Stimulated activated naive CD4-positive, alpha-beta T cell treated with Interleukin-2 at 50 U/mL for 16 hours (primary cell): ENCODE results near the gene CKS2.

ENCODE experiments used
- DNase-seq: peaks from one replicate; lab custom pipeline; 2025; lab: John Stamatoyannopoulos, UW

Gene CKS2

DNA sequence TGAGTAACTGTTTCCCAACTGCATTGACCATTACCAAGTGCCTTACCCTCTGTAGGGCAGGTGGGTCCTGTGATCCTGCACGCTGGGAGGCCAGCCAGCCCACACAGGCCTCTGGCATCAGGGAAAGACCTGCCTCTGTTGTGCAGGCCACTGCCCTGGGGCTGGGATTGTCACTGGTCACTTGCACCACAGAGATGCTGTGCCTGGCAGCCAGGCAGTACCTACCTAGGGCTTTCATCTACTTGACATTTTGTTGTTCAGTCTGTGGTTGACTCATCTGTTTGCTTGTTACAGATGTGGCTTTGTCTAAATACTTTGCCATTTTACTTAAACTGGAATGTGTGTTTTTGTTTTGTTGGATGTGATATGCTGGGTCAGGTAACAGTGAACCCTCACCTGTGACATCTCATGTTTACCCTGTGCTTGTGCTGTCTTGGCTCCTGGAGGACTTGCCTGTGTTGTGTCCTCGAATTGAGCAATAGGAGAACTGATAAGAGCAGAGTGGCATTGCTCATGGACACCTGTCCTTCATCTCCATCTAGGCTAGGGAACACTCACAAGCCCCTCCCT lies 40.1 kb downstream of the CKS2 start:
- no peak for DNase-seq

DNA sequence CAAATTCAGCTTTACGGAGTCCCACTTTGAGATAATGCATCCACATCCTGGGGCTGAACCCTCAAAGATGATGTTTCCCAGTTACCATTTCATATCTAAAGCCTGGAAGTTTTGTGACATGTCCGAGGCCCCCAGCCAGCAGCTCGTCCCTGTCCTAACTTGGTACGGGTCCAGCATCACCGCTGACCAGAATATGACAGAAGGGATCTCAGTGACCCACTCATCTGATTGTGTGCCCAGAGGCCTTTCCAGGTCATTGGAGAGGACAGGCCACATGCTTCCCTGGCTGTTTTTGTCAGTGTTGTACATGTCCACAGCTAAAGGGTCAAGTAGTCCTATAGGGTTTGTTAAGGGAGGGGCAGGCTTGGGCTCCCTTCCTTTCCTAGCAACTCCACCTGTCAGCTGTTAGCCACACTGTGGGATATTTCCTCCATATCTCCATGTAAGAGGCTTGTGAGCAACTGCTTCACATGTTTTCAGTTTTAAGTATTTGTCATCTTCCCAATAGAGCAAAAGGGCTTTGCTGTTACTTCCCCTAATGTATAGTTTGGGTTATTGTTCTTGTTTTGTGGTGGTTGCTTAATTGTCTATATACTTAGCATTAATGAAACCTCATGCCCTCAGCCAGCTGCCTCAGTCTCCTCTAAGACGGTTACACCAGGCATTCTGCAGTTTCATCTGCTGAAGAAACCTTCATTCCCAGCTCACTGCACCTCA lies 40.7 kb downstream of the CKS2 start:
- no peak for DNase-seq

DNA sequence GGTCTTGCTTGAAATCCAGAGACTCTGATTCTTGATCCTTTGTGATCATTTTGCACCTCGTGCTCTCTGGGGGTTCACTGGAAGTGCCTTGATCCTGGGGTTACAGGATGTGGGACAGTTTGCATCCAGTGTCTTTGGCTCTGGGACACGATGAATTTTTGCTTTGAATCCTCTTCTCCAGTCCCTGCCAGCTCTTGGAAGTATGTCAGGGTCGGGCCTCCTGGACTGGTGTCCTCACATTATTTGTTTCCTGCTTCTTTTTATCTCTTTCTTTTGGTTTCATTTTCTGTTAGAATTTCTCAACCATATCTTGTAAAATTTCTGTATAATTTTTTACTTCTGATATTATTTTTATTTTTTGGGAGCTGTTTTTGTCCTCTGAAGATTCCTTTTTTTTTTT lies 41.5 kb downstream of the CKS2 start:
- DNase-seq: no peak

DNA sequence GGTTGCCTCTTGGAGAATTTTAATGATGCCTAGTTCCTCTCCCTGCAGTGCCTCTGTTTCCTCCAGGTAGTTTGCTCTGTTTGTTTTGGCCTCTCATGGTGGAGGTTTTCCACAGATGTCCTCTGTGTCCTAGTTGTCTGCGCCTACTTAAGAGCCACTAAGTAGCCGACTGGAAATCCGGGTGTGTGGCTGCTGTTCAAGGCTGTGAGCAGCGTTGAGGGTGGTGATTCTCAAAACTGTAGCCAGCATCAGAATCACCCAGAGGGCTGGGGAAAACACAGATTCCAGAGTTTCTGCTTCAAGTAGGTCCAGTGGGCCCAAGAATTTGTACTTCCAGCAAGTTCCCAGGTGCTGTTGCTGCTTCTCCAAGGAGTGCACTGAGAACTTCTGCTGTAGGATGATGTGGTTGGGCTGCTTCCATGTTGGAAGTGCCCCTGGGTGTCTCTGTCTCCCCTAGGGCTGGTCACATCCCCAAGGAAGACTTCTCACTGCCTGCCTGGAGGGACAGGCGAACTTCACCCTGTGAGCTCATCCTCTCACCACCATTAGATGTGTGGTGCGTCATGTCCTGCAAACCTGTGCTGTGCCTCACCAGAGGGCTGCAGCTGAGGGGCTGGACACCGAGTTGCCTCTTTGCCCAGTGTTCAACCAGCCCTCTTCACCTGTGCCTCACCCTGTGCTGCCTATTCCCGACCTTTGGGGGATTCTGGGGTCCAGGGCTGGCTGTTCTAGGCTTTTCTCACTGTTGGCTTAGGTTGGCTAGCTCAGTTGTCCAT lies 42.1 kb downstream of the CKS2 start:
- no peak for DNase-seq

DNA sequence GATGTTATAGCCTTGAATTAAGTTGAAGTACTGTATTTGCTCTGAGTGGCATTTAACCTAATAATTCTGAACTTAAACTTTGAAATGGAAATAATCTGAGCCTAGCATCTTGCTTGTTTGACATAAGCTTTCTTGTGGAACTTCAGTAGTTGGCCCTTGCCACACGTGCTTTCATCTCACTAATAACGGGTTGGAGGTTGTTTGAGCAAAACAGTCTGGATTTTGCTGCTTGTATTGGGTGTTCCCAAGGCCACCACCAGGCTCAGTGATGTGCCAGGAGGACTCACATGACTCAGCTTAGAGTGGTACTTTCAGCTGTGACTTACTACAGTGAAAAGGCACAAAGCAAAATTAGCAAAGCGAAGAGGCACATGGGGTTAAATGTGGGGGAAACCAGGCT lies 43.0 kb downstream of the CKS2 start:
- DNase-seq: no peak

DNA sequence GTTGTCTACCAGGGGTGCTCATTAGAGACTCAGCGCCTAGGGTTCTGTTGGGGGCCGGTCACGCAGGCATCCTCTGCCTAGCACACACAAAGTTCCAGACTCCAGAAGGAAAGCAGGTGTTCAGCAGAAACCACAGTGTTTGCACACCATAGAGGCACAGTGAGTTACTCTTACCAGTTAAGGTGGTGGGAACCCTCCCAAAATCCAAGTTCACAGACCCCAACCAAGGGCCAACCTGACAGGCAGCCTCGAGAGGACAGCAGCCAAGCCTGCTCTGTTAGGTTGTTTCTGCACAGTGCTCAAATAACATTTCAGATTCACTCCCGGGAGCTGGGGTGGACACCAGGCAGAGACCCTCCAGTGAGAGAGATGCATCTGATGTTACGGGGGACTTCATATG lies 43.5 kb downstream of the CKS2 start:
- no peak for DNase-seq

DNA sequence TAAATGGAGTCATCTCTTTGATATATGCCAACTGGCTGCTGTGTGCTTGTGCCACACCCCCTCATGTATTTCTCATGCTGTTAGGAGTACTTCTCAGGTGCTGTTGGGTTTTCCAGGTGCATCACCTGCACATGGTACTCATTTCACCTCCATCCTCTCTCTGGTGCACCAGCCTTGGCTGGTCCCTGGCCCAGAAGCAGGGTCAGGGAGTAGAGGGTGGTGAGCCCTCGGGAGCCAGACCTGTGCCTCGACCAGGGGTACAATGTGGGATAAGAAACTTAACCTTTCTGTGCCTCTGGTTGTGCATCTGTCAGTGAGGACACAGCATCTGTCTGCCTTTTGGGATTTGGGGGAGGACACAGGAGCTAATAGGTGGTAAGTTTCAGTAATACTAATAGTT lies 45.8 kb downstream of the CKS2 start:
- no peak for DNase-seq

DNA sequence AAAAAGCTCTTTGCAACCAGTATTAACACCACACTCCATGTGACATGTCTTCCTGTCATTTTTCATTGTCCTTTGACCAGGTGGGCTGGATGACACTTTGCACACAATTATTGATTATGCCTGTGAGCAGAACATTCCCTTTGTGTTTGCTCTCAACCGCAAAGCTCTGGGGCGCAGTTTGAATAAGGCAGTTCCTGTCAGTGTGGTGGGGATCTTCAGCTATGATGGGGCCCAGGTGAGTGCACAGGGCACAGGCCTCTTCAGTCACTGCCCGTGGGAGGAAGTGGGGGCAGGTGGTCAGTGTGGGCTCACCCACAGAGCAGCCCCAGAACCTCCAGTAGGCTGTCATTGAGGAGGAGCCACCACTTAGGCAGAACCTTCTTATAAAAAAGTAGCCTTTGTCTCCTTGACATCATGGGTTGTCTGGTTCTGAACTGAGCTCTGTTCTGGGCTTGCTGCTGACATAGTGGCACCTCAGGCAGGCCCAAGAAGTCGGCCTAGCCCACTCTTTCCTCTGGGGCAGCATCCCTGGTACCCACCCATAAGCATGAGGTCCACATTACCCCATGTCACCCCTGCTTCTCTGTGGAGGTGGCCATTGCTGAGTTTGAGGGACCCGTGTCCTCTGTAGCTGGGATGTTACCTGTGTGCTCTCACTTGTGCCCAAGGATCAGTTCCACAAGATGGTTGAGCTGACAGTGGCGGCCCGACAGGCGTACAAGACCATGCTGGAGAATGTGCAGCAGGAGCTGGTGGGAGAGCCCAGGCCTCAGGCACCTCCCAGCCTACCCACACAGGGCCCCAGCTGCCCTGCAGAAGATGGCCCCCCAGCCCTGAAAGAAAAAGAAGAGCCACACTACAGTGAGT lies 46.6 kb downstream of the CKS2 start:
- no peak for DNase-seq

DNA sequence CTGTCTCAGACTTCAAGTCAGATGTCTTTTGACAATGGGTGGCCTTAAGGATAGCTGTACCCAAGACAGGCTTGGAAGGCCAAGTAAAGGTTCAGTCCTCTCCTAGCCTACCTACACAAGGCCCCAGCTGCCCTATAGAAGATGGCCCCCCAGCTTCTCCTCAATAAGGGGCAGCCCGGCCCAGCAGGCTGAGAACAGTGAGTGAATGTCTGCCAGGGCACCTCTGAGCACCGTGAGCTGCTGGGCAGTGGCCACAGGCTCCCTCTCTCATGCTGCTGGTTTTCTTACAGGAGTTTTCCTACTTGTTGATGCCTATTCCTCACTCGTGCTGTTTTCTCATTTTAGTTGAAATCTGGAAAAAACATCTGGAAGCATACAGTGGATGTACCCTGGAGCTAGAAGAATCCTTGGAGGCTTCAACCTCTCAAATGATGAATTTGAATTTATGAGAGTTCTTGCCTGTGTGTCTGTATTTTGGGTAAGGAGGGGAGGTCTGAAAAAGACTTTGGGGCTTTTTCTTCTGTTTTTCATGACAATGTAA lies 47.5 kb downstream of the CKS2 start:
- DNase-seq: no peak

DNA sequence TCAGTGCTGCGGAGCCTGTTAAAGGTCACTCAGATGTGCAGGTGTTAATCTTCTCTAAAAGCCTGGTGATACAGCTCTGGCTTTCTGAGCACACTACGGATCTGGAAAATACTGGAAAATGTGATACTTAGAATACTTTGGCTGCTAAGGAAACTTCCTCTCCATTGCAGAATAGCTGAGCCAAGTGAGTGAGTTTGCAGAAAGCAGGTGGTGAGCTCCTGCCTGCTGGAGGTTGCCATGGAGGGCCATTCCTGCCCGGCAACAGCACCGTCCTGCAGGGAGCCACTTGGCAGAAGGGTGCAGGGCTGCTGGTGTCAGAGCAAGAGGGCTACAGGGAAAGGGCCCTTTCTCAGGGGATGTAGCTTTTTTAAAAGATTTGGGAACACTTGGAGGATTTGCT lies 48.0 kb downstream of the CKS2 start:
- no peak for DNase-seq

DNA sequence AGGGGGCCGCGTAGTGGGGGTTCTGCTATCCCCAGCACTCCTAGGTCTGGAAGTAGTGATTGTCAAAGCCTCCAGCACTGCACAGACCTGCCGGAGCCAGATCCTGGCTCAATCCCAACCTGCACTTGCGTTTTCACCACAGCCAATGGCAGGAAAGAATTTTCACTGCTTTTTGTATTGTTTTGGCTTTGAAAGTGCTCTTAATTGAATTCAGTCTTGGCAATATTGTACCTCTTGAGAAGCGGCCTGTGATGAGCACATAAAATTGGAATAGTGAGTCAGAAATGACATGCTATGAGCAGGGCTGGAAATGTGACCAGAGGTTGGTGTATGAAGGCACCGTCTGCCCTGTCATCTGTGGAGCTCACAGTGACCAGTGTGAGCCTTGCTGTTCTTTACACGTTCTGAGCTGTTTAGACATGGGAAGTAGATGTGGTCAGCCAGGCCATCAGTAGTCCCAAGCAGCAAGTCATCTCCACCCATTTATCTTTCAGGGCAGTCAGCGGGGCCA lies 48.8 kb downstream of the CKS2 start:
- no peak for DNase-seq

DNA sequence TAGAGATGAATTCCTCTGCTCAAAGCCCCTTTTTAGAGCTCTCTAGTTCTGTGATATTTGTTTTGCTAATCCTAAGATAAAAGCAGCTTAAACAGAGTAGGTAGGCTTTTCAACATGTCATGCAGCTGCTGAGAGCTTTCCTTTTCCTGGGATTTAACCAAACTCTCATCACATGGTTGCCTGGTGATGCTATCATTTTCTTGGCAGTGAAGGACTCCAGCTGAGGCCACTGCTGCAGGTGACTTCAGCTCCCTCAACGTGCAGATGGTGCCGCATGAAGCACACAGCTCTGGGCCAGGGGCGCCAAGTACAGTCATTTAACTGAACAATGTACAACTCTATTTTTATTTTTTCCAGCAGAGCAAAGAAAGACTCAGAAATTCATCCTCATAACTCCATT lies 49.5 kb downstream of the CKS2 start:
- DNase-seq: no peak

DNA sequence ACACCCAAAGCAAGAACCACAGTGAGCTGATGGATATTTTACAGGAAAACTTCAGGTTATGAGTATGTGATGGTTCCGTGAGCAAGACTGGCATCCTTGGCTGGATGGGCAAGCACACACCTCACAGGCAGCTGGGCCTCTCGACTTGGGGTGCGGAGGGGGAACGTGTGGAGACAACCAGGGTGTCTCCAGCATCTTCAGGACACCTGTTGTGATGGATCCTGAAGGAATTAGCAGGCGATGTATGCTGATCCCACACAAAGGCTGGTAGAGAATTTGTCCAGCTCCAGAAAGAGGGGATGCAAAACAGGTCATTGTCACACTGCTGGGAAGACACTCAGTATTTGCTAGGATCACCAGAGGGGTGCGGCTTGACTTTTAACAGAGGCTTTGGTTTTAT lies 50.0 kb downstream of the CKS2 start:
- no peak for DNase-seq

DNA sequence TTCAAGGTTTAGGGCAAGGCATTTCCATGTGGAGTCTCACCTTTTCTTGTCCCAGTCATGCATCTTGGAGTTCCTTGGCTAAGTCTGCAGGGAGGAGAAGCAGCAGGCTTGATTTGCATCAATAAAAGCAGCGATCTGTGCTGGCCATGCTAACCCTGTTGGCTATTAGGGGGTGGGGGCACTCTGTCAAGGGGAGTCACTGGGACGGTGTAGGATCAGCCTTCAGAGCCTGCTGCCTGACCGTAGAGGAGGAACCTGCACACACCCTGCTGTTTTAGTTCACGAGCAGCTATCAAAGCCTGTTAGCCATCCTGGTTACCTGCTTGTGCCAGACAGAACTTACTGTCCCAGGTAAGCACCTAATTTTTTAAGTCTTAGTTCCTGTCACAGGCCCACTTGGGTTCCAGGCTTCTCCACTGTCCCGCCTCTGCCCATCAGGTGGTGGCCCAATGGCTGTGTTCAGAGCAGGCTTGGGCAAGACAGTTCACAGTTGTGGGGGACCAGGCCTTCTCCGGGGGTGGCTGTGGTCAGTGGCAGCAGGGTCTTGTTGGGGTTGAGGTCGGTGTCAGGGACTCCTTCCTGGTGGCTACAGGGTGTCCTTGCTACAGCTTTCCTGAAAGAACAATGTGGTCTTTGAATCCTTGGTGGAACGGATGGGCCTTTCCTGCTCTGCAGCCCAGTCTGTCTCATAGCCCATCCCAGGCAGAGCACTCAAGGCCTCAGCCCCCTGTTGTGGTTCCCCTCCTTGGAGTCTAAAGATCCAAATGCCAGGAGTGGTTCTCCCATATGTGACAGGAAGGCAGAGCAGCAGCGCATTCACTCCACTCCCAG lies 51.0 kb downstream of the CKS2 start:
- DNase-seq: no peak

DNA sequence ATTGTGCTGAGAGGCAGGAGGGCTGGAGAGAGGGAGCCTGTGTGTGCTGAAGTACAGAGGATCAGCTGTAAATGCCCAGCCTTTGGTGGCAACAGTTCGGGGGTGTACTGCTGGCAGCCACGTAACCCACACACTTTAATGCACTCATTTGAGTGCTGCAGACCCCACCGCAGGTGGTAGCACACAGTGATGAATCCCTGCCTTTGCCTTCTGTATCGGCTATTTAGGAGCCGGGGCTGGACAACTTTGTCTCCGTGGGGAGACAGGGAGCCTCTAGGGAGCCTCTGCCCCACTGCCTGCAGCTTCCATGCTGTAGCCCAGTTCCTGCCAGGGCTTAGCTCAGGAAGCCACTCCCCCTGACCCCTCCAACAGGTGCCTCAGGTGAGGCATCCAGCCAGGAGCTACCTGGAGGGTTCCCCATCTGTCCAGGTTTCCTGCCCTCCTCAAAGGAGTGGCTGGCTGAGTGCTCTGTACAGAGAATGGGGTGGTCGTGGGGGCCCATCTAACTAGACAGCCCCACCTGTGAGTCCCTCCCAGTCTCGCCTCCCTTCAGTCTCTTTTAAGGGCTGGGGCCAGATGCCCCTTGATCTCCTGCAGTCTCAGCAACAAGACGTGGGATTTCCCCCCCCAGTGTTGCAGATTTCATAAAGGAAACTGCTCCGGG lies 51.8 kb downstream of the CKS2 start:
- DNase-seq: no peak

DNA sequence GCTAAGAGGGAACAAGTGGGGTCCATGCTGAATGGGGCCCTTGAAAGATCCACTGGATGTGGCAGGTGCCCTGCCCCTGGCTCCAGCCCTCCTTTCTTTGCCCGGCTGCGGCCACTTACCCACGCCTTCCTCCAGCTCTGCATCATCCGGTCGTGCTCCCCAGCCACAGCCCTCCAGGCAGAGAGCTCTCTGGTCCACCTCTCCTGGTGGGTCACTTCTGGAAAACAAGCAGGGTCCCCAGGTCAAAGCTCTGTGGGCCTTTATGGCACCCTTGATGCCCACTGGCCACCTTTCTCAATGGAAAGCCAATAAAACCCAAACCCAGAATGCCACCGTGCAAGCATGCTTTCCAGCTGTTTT lies 52.3 kb downstream of the CKS2 start:
- DNase-seq: no peak

DNA sequence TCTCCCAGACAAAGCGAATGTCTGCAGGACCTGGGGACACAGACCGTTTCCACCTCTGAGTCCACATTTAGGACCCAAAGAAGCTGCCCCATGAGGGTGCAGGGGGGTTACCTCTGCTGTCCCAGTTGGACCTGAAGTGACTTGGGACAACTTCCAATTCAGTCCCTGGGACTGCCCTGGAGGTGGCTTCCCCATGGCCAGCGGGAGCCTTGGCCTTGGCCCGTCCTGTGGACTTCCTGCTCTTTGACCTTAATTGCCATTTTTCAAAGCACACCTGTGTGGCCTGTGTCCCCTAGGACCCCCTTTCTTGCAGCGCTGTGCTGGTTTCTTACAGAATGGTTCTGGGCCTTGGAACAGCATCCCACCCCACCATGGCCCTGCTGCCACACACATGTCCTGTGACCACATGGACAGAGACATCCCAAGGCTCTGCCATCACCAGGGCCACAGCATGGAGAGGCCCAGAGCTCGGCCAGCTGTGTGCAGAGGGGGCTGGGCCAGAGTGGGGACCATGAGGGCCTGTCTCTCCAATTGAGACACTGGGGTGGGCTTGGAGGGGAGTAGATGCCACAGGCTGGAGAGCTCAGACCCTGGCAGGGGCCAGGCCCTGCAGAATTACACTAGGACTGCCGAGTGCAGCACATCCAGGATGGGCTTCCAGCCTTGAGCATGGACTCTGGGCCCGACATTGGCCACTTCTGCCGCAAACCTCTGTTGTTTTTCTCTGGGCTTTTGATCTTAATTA lies 53.1 kb downstream of the CKS2 start:
- DNase-seq: no peak

DNA sequence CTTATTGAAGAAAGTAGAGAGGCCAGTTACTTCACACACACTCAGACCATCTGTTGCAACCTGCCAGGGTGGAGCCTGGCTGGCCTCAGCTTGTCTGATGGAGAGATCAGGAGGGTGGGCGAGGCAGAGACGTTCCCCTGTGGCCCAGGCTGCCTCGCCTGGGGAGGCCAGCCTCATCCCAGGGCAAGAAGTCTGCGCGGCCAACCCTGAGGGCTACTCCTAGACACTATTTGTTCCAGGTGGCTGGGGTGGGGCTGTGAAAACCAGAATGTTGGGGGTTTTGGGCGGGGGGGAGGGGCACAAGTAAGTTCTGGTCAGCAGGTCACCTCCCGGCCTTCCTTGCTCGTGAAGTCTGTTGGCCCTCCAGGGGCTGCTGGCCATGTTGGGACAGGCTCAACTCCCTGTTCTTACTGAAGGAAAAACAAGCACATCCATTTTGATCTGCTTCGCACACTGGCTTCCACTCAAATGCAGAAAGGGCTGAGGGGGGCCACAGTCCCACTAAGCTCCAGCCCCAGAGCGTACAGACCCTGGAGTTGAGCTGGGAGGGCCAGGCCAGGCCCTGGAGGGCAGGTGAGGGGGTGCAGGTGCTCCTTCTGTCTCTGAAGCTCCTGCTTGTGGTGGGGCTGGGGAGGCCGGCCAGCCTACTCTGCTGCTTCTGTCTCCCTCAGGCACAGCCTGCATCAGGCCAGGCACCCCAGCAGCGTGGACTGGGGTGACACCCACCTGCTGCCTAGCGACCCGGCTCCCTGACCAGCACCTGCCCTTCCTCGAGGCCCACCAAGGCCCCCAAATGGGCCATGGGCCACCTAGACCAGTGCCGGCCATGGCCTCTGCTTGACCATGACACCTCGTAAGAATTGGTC lies 53.9 kb downstream of the CKS2 start:
- DNase-seq: no peak

DNA sequence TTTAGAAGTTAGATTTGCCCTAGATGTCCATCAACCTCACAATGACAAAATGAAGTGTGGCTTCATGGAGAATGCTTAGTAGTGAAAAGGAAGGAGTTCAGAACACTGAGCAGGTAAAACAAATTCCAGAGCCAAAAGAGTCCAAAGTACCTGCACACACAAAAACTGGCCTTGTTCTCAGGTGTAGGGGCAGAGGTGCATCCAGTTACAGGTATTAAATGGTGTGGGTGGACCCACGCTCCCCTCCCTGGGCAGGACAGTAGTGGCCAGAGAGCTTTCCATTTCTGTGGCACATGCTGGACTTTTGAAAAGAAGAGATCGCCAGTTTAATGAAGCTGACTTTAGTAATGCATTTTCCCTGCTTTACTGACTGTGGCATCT lies 54.5 kb downstream of the CKS2 start:
- no peak for DNase-seq
